H1 (cell line): ENCODE data around the gene NR2E1. TPM values are rescaled to one million over a fixed set of nuclear protein-coding genes. Genes with fewer than 3 reads are reported as not detected.

Source experiments
- CTCF ChIA-PET: fragments of 300-600 bp; sonication (Branson Sonifier 250); formaldehyde crosslinking; loops from one replicate; lab custom pipeline; 2021; ENCODE audit not compliant: partially characterized antibody; lab: Charles Lee
- POLR2A ChIA-PET: fragments of 300-600 bp; sonication (Branson Sonifier 250); formaldehyde crosslinking; loops from one replicate; lab custom pipeline; 2021; ENCODE audit warnings: inconsistent platforms; ENCODE audit not compliant: partially characterized antibody; lab: Charles Lee
- DNase-seq, 2 experiments: peaks; one replicate each; pipeline versions ENCODE4 v3.0.0 to v3.0.0-alpha.2; 2010 to 2022; ENCODE audit warnings: low spot score in 2 of 2, low read depth in 1 of 2, mixed read lengths in 1 of 2
- FAIRE-seq: peaks from 2 replicates; lab custom pipeline; 2011; peaks lifted over from hg19 to GRCh38; lab: Jason Lieb, UNC
- H2AFZ ChIP-seq: 2 replicates; pipeline ENCODE4 v1.8.1; 2012; ENCODE audit warnings: low read length, inconsistent platforms
- H2AK5ac ChIP-seq: 2 replicates; pipeline ENCODE4 v1.6.1; 2013; ENCODE audit warnings: low read depth, low read length
- H2BK120ac ChIP-seq: replicated peaks from 2 replicates; pipeline ENCODE3; 2013; ENCODE audit warnings: low read depth, low read length, inconsistent platforms
- H2BK12ac ChIP-seq: 2 replicates; pipeline ENCODE4 v1.6.1; 2013; ENCODE audit warnings: low read depth, low read length
- H2BK15ac ChIP-seq: 2 replicates; pipeline ENCODE4 v1.6.1; 2013; ENCODE audit warnings: low read length
- H2BK20ac ChIP-seq: 2 replicates; pipeline ENCODE4 v1.6.1; 2013; ENCODE audit warnings: low read length
- H2BK5ac ChIP-seq: 2 replicates; pipeline ENCODE4 v1.6.1; 2013; ENCODE audit warnings: low read depth, low read length
- H3K14ac ChIP-seq: 2 replicates; pipeline ENCODE4 v1.6.1; 2013; ENCODE audit warnings: inconsistent platforms; ENCODE audit not compliant: insufficient read length
- H3K18ac ChIP-seq: 2 replicates; pipeline ENCODE4 v1.6.1; 2013; ENCODE audit warnings: low read length; ENCODE audit errors: extremely low read depth
- H3K23ac ChIP-seq: 2 replicates; pipeline ENCODE4 v1.6.1; 2013; ENCODE audit warnings: inconsistent platforms; ENCODE audit not compliant: insufficient read length
- H3K23me2 ChIP-seq: 2 replicates; pipeline ENCODE4 v1.6.1; 2013; ENCODE audit warnings: low read depth, low read length
- H3K27ac ChIP-seq: 2 replicates; pipeline ENCODE4 v1.6.1; 2011; ENCODE audit warnings: low read depth, low read length, inconsistent platforms
- H3K27me3 ChIP-seq, 4 experiments: replicated peaks in 1 of 4; 1 replicate in 1 of 4; 2 replicates in 3 of 4; pipeline versions ENCODE4 v1.6.1 to v1.8.1; 2011 to 2013; ENCODE audit warnings: low read length in 3 of 4, mild to moderate bottlenecking in 3 of 4, inconsistent platforms in 2 of 4, mixed read lengths in 2 of 4, moderate library complexity in 1 of 4; ENCODE audit not compliant: control insufficient read depth in 3 of 4, insufficient read depth in 3 of 4; ENCODE audit errors: extremely low read depth in 1 of 4
- H3K36me3 ChIP-seq, 4 experiments: 2 replicates each; pipeline versions ENCODE4 v1.6.1 to v1.8.1; 2011 to 2013; ENCODE audit warnings: mild to moderate bottlenecking in 4 of 4, low read length in 3 of 4, moderate library complexity in 2 of 4, control low read depth in 1 of 4, inconsistent platforms in 1 of 4; ENCODE audit not compliant: insufficient read depth in 4 of 4, control insufficient read depth in 2 of 4
- H3K4ac ChIP-seq: replicated peaks from 2 replicates; pipeline ENCODE3; 2013; ENCODE audit warnings: low read length, low read depth, mixed read lengths, inconsistent platforms; ENCODE audit not compliant: insufficient read length
- H3K4me1 ChIP-seq, 4 experiments: replicated peaks in 1 of 4; 1 replicate in 1 of 4; 2 replicates in 3 of 4; pipeline versions ENCODE4 v1.6.1 to v1.8.1; 2011 to 2013; ENCODE audit warnings: low read length in 3 of 4, inconsistent platforms in 2 of 4, mixed read lengths in 1 of 4; ENCODE audit not compliant: insufficient read depth in 4 of 4, control insufficient read depth in 3 of 4
- H3K4me2 ChIP-seq, 2 experiments: 2 replicates each; pipeline versions ENCODE4 v1.6.1 to v1.8.1; 2011 to 2013; ENCODE audit warnings: low read depth in 2 of 2, low read length in 2 of 2, control low read depth in 1 of 2, inconsistent platforms in 1 of 2, mild to moderate bottlenecking in 1 of 2; ENCODE audit not compliant: insufficient read depth in 1 of 2
- H3K4me3 ChIP-seq, 4 experiments: fragments of 200-600, 300-600 bp in 1 of 4; sonication (generic), shearing (Covaris generic), sonication (Bioruptor Twin) in 1 of 4; 2 replicates each; pipeline versions ENCODE4 v1.5.1 to v1.8.1; 2011 to 2016; ENCODE audit warnings: low read length in 4 of 4, low read depth in 3 of 4, control low read depth in 2 of 4, inconsistent platforms in 2 of 4, mild to moderate bottlenecking in 2 of 4, mixed read lengths in 1 of 4, moderate library complexity in 1 of 4; ENCODE audit not compliant: insufficient read depth in 2 of 4; ENCODE audit errors: extremely low read depth in 1 of 4
- H3K56ac ChIP-seq: replicated peaks from 2 replicates; pipeline ENCODE3; 2013; ENCODE audit warnings: low read depth, mild to moderate bottlenecking, mixed read lengths, low read length, inconsistent platforms; ENCODE audit not compliant: insufficient read length
- H3K79me1 ChIP-seq: 2 replicates; pipeline ENCODE4 v1.6.1; 2013; ENCODE audit warnings: low read depth, low read length, control low read depth
- H3K79me2 ChIP-seq, 2 experiments: 2 replicates each; pipeline versions ENCODE4 v1.6.1 to v1.8.1; 2012 to 2013; ENCODE audit warnings: low read length in 2 of 2, mild to moderate bottlenecking in 2 of 2, inconsistent platforms in 1 of 2; ENCODE audit not compliant: insufficient read depth in 2 of 2, control insufficient read depth in 1 of 2
- H3K9ac ChIP-seq, 4 experiments: replicated peaks in 1 of 4; 1 replicate in 1 of 4; 2 replicates in 3 of 4; pipeline versions ENCODE4 v1.6.1 to v1.8.1; 2011 to 2013; ENCODE audit warnings: low read depth in 3 of 4, low read length in 3 of 4, control low read depth in 2 of 4, mild to moderate bottlenecking in 2 of 4, moderate library complexity in 2 of 4, inconsistent platforms in 1 of 4; ENCODE audit errors: extremely low read depth in 1 of 4
- H3K9me3 ChIP-seq, 2 experiments: 2 replicates each; pipeline versions ENCODE4 v1.6.1 to v1.8.1; 2012 to 2013; ENCODE audit warnings: mild to moderate bottlenecking in 2 of 2, moderate library complexity in 2 of 2, control low read depth in 1 of 2, inconsistent platforms in 1 of 2, low read depth in 1 of 2, low read length in 1 of 2, mixed read lengths in 1 of 2; ENCODE audit not compliant: insufficient read depth in 2 of 2
- H4K20me1 ChIP-seq, 2 experiments: replicated peaks in 1 of 2; 2 replicates each; pipeline versions ENCODE3 to v1.8.1; 2011 to 2013; ENCODE audit warnings: inconsistent platforms in 2 of 2, low read length in 2 of 2, mild to moderate bottlenecking in 1 of 2; ENCODE audit not compliant: insufficient read depth in 2 of 2, control insufficient read depth in 1 of 2
- H4K5ac ChIP-seq: 2 replicates; pipeline ENCODE4 v1.6.1; 2013; ENCODE audit warnings: low read length, low read depth, mixed read lengths, inconsistent platforms; ENCODE audit not compliant: insufficient read length
- H4K8ac ChIP-seq: 2 replicates; pipeline ENCODE4 v1.8.0; 2013; ENCODE audit warnings: mild to moderate bottlenecking, moderate library complexity, low read length, inconsistent platforms; ENCODE audit not compliant: insufficient read depth; ENCODE audit errors: extremely low read depth
- H4K91ac ChIP-seq: replicated peaks from 2 replicates; pipeline ENCODE3; 2013; ENCODE audit warnings: low read length, mixed read lengths, inconsistent platforms; ENCODE audit not compliant: insufficient read length
- CHD1 ChIP-seq: IDR thresholded peaks from 2 replicates; pipeline ENCODE4 v1.6.1; 2012; ENCODE audit warnings: low read depth, low read length, improper control_type of control experiment
- CREB1 ChIP-seq: IDR thresholded peaks from 2 replicates; pipeline ENCODE4 v1.6.1; 2012; ENCODE audit warnings: inconsistent platforms
- EZH2 ChIP-seq: fragments of 200-600 bp; sonication (generic); IDR thresholded peaks from 2 replicates; pipeline ENCODE4 v1.7.1; 2012; ENCODE audit warnings: low read depth, mild to moderate bottlenecking, moderate library complexity, low read length, inconsistent platforms; ENCODE audit not compliant: severe bottlenecking
- HDAC6 ChIP-seq: IDR thresholded peaks from one replicate; pipeline ENCODE4 v1.7.1; 2012; ENCODE audit warnings: low read depth, mild to moderate bottlenecking, inconsistent platforms, low read length, moderate library complexity
- RBBP5 ChIP-seq: IDR thresholded peaks from 2 replicates; pipeline ENCODE4 v1.7.1; 2012; ENCODE audit warnings: low read depth, mild to moderate bottlenecking, inconsistent platforms, low read length, moderate library complexity, borderline replicate concordance
- RFX5 ChIP-seq: IDR thresholded peaks from 2 replicates; pipeline ENCODE4 v1.6.1; 2011; ENCODE audit warnings: low read depth, low read length, improper control_type of control experiment, borderline replicate concordance
- RNF2 ChIP-seq: fragments of 200-900, 300-1000 bp; sonication (generic); IDR thresholded peaks from 2 replicates; pipeline ENCODE4 v1.7.1; 2016; ENCODE audit warnings: borderline replicate concordance, low read depth, mild to moderate bottlenecking, antibody characterized with exemption, low read length; ENCODE audit not compliant: poor library complexity, severe bottlenecking; ENCODE audit errors: missing control alignments
- SIRT6 ChIP-seq: IDR thresholded peaks from one replicate; pipeline ENCODE4 v1.7.1; 2012; ENCODE audit warnings: low read length, inconsistent platforms
- SP1 ChIP-seq: IDR thresholded peaks from 2 replicates; pipeline ENCODE4 v1.6.1; 2011; ENCODE audit warnings: low read depth, low read length
- SRF ChIP-seq: IDR thresholded peaks from 2 replicates; pipeline ENCODE4 v1.6.1; 2011; ENCODE audit warnings: mild to moderate bottlenecking, low read depth, low read length, moderate library complexity
- TAF1 ChIP-seq: IDR thresholded peaks from 2 replicates; pipeline ENCODE4 v1.6.1; 2011; ENCODE audit warnings: mild to moderate bottlenecking, low read depth, low read length
- WGBS, 2 experiments: shearing (Covaris generic) in 1 of 2; methylation state at CpG; one replicate each; pipeline versions ENCODE4 v1.1.6 to v1.1.7; 2013 to 2015; ENCODE audit warnings: low lambda C conversion rate in 2 of 2, mixed read lengths in 2 of 2, inconsistent platforms in 1 of 2, low coverage in 1 of 2, missing lambda C conversion rate in 1 of 2; ENCODE audit not compliant: insufficient replicate concordance in 2 of 2, insufficient coverage in 1 of 2, insufficient read length in 1 of 2; ENCODE audit errors: extremely low coverage in 1 of 2, missing lambda C conversion rate in 1 of 2; 5-methylcytosine and 5-hydroxymethylcytosine counted together
- polyA plus RNA-seq, 7 experiments: library from polyadenylated mRNA; depleted of rRNA in 3 of 7; stranded (reverse) in 5 of 7; unstranded in 2 of 7; fragments of >200 nt in 5 of 7; fragments of 200-250 nt in 2 of 7; gene quantifications; 1 replicate in 5 of 7; 2 replicates in 1 of 7; 4 replicates in 1 of 7; pipeline versions ENCODE4 v1.2.1 to v1.2.3, GENCODE V29; 2011 to 2013; ENCODE audit warnings: missing spikeins in 2 of 7, mixed read lengths in 2 of 7
- total RNA-seq: library from RNA; stranded (reverse); fragmentation: NEBNext Ultra II Directional; extraction: Animal tissue kit (Norgen Biotek cat#: 25700); gene quantifications from 2 replicates; pipeline ENCODE4 v1.2.1, GENCODE V29; 2021

The NR2E1 gene
- total and polyA plus RNA-seq, 2 of the 8 experiments (the other 6 are each of a cell fraction or from before 2014, with no cell fraction given) = not detected

GRCh38 chr6:108118810-108119768 lies 46.7 kb upstream of the NR2E1 start:
- Histone ChIP-seq H3K23me2 (peaks cover 12% of the 10 kb centered on the region), H2BK15ac (no peak overlapping the region), H3K27ac (no peak overlapping the region), H2BK12ac (0 out of 2 replicates have a peak overlapping the region, but pooled peaks have one; percentile 43), H3K9me3 (no peaks in the 10 kb centered on the region), H2AFZ (no peak overlapping the region), H3K56ac (no peak overlapping the region), H4K5ac (no peak overlapping the region), H3K79me2 (no peaks in the 10 kb centered on the region), H2AK5ac (no peak overlapping the region), H3K23ac (no peak overlapping the region), H3K4ac (no peak overlapping the region), H3K14ac (no peak overlapping the region), H3K4me1 (peaks cover 3 to 29% (median 20%) of the 10 kb centered on the region in 4 experiments), H3K79me1 (0 out of 2 replicates have a peak, but pooled peaks cover 2% of the 10 kb centered on the region), H2BK20ac (no peak overlapping the region), H3K36me3 (peaks cover 0 to 5% (median 0%) of the 10 kb centered on the region in 4 experiments; a peak in 1 of 8 replicates), H3K27me3 (peaks cover 96 to 99% (median 99%) of the 10 kb centered on the region in 4 experiments), H3K9ac (no peak overlapping the region), H4K91ac (no peak overlapping the region), H3K4me2 (peak overlapping the region; percentile 72 to 78), H3K18ac (no peak overlapping the region; the same call in 1 of the 2 replicates), H3K4me3 (peak overlapping the region; percentile 10 to 52 (median 22); a peak in 4 of 8 replicates), H4K8ac (peak overlapping the region; percentile 36; the same call in 1 of the 2 replicates), H2BK5ac (no peak overlapping the region), H4K20me1 (peaks cover 8 to 21% of the 10 kb centered on the region in 2 experiments), H2BK120ac (no peak overlapping the region)
- ChIA-PET CTCF (interaction anchor here (1.4 to 3.0 kb wide), 5 partner anchors 10 to 57 kb away, joined by 3 to 12 read pairs (median 5); no protein-coding TSS in a partner anchor), POLR2A (interaction anchor here (1.1 to 2.1 kb wide), 5 partner anchors 37 to 53 kb away, joined by 3 to 6 read pairs (median 4); no protein-coding TSS in a partner anchor)
- WGBS, 2 experiments = 2% methylated on average over 43 of the region's 67 CpGs; no CpG with 5 or more reads in 1 of the 2 experiments
- FAIRE-seq = no peak
- DNase-seq = peak in 1 of 2 experiments; percentile 83
- TF ChIP-seq HDAC6 (no peak), SIRT6 (no peak), RBBP5 (no peak), CREB1 (no peak), SP1 (no peak), EZH2 (peak; percentile 95), RNF2 (peak; percentile 78), CHD1 (no peak), TAF1 (no peak), RFX5 (no peak), SRF (no peak)
